ENCODE data around the gene CFAP20DC.

CFAP20DC gene

GRCh38 chr3:58989163-58989562, 60.7 kb downstream of the CFAP20DC start:
- H3K9me3 ChIP-seq (replicated peaks; ENCODE audit: insufficient read depth, low read length): no peaks in the 10 kb centered on the region
- no peaks in the 10 kb centered on the region for H3K36me3 ChIP-seq (replicated peaks; ENCODE audit: insufficient read depth, low read length)
- no peak overlapping the region for H3K9ac ChIP-seq (ENCODE audit: low read length)
- H3K27ac ChIP-seq (ENCODE audit: low read length): no peak overlapping the region
- H3K79me2 ChIP-seq (ENCODE audit: low read length): no peaks in the 10 kb centered on the region
- H3F3A ChIP-seq (ENCODE audit: insufficient read depth, low read length): no peaks in the 10 kb centered on the region
- TF ChIP-seq EZH2phosphoT487 (IDR thresholded peaks at IDR 0.05; ENCODE audit: low read length) (no peak), EZH2 (optimal IDR thresholded peaks at IDR 0.05; ENCODE audit: low read depth, low read length) (no peak), CTCF (IDR thresholded peaks at IDR 0.05; ENCODE audit: low read length) (no peak)
- H3K4me2 ChIP-seq (ENCODE audit: low read depth, low read length): no peak overlapping the region
- no peak overlapping the region for H3K4me3 ChIP-seq (ENCODE audit: low read length)
- no peaks in the 10 kb centered on the region for H3K27me3 ChIP-seq (replicated peaks; ENCODE audit: insufficient read depth, low read length)
- H3K4me1 ChIP-seq (ENCODE audit: low read length): no peaks in the 10 kb centered on the region
- H2AFZ ChIP-seq (ENCODE audit: low read length): no peak overlapping the region
- H4K20me1 ChIP-seq (ENCODE audit: insufficient read depth, low read length): no peaks in the 10 kb centered on the region
- DNase-seq: no peak
- no peaks in the 10 kb centered on the region for H3K9me2 ChIP-seq (replicated peaks; ENCODE audit: insufficient read depth, low read length)

- no peak for DNase-seq
- TF ChIP-seq EZH2phosphoT487 (IDR thresholded peaks at IDR 0.05; ENCODE audit: low read length): no peak
- TF ChIP-seq CTCF (IDR thresholded peaks at IDR 0.05; ENCODE audit: low read length): no peak
- no peak for TF ChIP-seq EZH2 (optimal IDR thresholded peaks at IDR 0.05; ENCODE audit: low read depth, low read length)
- Histone ChIP-seq H3K9ac (ENCODE audit: low read length) (no peak overlapping the region), H4K20me1 (ENCODE audit: insufficient read depth, low read length) (no peaks in the 10 kb centered on the region), H3K36me3 (replicated peaks; ENCODE audit: insufficient read depth, low read length) (no peaks in the 10 kb centered on the region), H3K79me2 (ENCODE audit: low read length) (no peaks in the 10 kb centered on the region), H3K27ac (ENCODE audit: low read length) (no peak overlapping the region), H3K9me3 (replicated peaks; ENCODE audit: insufficient read depth, low read length) (no peaks in the 10 kb centered on the region), H3F3A (ENCODE audit: insufficient read depth, low read length) (no peaks in the 10 kb centered on the region), H3K4me1 (ENCODE audit: low read length) (no peaks in the 10 kb centered on the region), H3K4me3 (ENCODE audit: low read length) (no peak overlapping the region), H3K9me2 (replicated peaks; ENCODE audit: insufficient read depth, low read length) (no peaks in the 10 kb centered on the region), H3K4me2 (ENCODE audit: low read depth, low read length) (no peak overlapping the region), H3K27me3 (replicated peaks; ENCODE audit: insufficient read depth, low read length) (no peaks in the 10 kb centered on the region), H2AFZ (ENCODE audit: low read length) (no peak overlapping the region)
These were observed 61.8 kb downstream of the CFAP20DC start for GRCh38 chr3:58988041-58988440.

GRCh38 chr3:58986654-58987053, 63.2 kb downstream of the CFAP20DC start:
- no peak overlapping the region for H3K4me2 ChIP-seq (ENCODE audit: low read depth, low read length)
- no peaks in the 10 kb centered on the region for H3K4me1 ChIP-seq (ENCODE audit: low read length)
- DNase-seq: no peak
- H4K20me1 ChIP-seq (ENCODE audit: insufficient read depth, low read length): no peaks in the 10 kb centered on the region
- H3F3A ChIP-seq (ENCODE audit: insufficient read depth, low read length): no peaks in the 10 kb centered on the region
- no peaks in the 10 kb centered on the region for H3K9me3 ChIP-seq (replicated peaks; ENCODE audit: insufficient read depth, low read length)
- no peaks in the 10 kb centered on the region for H3K79me2 ChIP-seq (ENCODE audit: low read length)
- TF ChIP-seq EZH2 (optimal IDR thresholded peaks at IDR 0.05; ENCODE audit: low read depth, low read length): no peak
- TF ChIP-seq EZH2phosphoT487 (IDR thresholded peaks at IDR 0.05; ENCODE audit: low read length): no peak
- TF ChIP-seq CTCF (IDR thresholded peaks at IDR 0.05; ENCODE audit: low read length): no peak
- no peak overlapping the region for H3K4me3 ChIP-seq (ENCODE audit: low read length)
- no peaks in the 10 kb centered on the region for H3K9me2 ChIP-seq (replicated peaks; ENCODE audit: insufficient read depth, low read length)
- no peak overlapping the region for H2AFZ ChIP-seq (ENCODE audit: low read length)
- H3K27ac ChIP-seq (ENCODE audit: low read length): no peak overlapping the region
- H3K36me3 ChIP-seq (replicated peaks; ENCODE audit: insufficient read depth, low read length): no peaks in the 10 kb centered on the region
- H3K27me3 ChIP-seq (replicated peaks; ENCODE audit: insufficient read depth, low read length): no peaks in the 10 kb centered on the region
- no peak overlapping the region for H3K9ac ChIP-seq (ENCODE audit: low read length)
